Measurements from ENCODE around the gene FGGY.

GRCh38 chr1:59767119-59767518 is 470.2 kb downstream of the FGGY start:
- TF ChIP-seq CTCF (conservative IDR thresholded peaks at IDR 0.05) (no peak), EZH2 (IDR thresholded peaks at IDR 0.05; ENCODE audit: low read depth) (no peak)
